Activated T-cell treated with anti-CD3 and anti-CD28 coated beads, Interleukin-2, amount 50 U/mL, for 24 hours (primary cell): ENCODE data around the gene RAD54L2.
"Not testable (repeated sequence)": the region's sequence is repeated elsewhere in the genome, so short reads cannot be mapped to it uniquely, and the experiment has no call there.

Source experiments
- DNase-seq: peaks from one replicate; pipeline ENCODE4 v3.0.0-alpha.2; 2020
- H3K27ac Mint-ChIP-seq: 2 replicates; pipeline ENCODE4 v1.8.0; 2020; ENCODE audit warnings: mild to moderate bottlenecking, mixed read lengths
- H3K27me3 Mint-ChIP-seq: 2 replicates; pipeline ENCODE4 v1.8.0; 2020; ENCODE audit warnings: mixed read lengths
- H3K36me3 Mint-ChIP-seq: 2 replicates; pipeline ENCODE4 v1.8.0; 2020; ENCODE audit warnings: low read depth, mixed read lengths
- H3K4me1 Mint-ChIP-seq: 2 replicates; pipeline ENCODE4 v1.8.0; 2020; ENCODE audit warnings: low read depth, mixed read lengths
- H3K4me3 Mint-ChIP-seq: 2 replicates; pipeline ENCODE4 v1.8.0; 2020; ENCODE audit warnings: mild to moderate bottlenecking, moderate library complexity, mixed read lengths
- H3K9me3 Mint-ChIP-seq: 2 replicates; pipeline ENCODE4 v1.8.0; 2020; ENCODE audit warnings: mixed read lengths

Gene RAD54L2

GRCh38 chr3:51530485-51530884, 8.0 kb upstream of the RAD54L2 start:
- Mint-ChIP-seq H3K27ac (no peak overlapping the region), H3K4me1 (no peaks in the 10 kb centered on the region), H3K36me3 (no peaks in the 10 kb centered on the region), H3K27me3 (no peaks in the 10 kb centered on the region), H3K9me3 (no peaks in the 10 kb centered on the region), H3K4me3 (no peak overlapping the region)
- DNase-seq = no peak

- peaks cover 17% of the 10 kb centered on the region for H3K36me3 Mint-ChIP-seq
- peaks cover 32% of the 10 kb centered on the region for H3K4me1 Mint-ChIP-seq
- H3K27ac Mint-ChIP-seq = no peak overlapping the region
- H3K4me3 Mint-ChIP-seq = no peak overlapping the region
- H3K9me3 Mint-ChIP-seq = no peaks in the 10 kb centered on the region
- DNase-seq = no peak
- no peaks in the 10 kb centered on the region for H3K27me3 Mint-ChIP-seq
Measured at GRCh38 chr3:51535146-51536019, 3.1 kb upstream of the RAD54L2 start.

GRCh38 chr3:51537631-51538030, 888 bp upstream of the RAD54L2 start:
- DNase-seq, H3K9me3 Mint-ChIP-seq, H3K27me3 Mint-ChIP-seq: not testable (repeated sequence)
- H3K27ac Mint-ChIP-seq = peak overlapping the region; percentile 95
- H3K4me3 Mint-ChIP-seq = peak overlapping the region; percentile 90
- H3K4me1 Mint-ChIP-seq = peaks cover 46% of the 10 kb centered on the region
- H3K36me3 Mint-ChIP-seq = peaks cover 38% of the 10 kb centered on the region

- H3K36me3 Mint-ChIP-seq = peaks cover 42% of the 10 kb centered on the region
- peaks cover 46% of the 10 kb centered on the region for H3K4me1 Mint-ChIP-seq
- peak overlapping the region; percentile 95 for H3K27ac Mint-ChIP-seq
- peak overlapping the region; percentile 90 for H3K4me3 Mint-ChIP-seq
- DNase-seq = no peak
- H3K27me3 Mint-ChIP-seq = no peaks in the 10 kb centered on the region
- no peaks in the 10 kb centered on the region for H3K9me3 Mint-ChIP-seq
Measured at GRCh38 chr3:51538115-51538458, 432 bp upstream of the RAD54L2 start.

- DNase-seq = peak; percentile 65
- no peaks in the 10 kb centered on the region for H3K9me3 Mint-ChIP-seq
- peaks cover 53% of the 10 kb centered on the region for H3K36me3 Mint-ChIP-seq
- peaks cover 49% of the 10 kb centered on the region for H3K4me1 Mint-ChIP-seq
- H3K27me3 Mint-ChIP-seq = no peaks in the 10 kb centered on the region
- peak overlapping the region; percentile 92 for H3K27ac Mint-ChIP-seq
- peak overlapping the region; percentile 94 for H3K4me3 Mint-ChIP-seq
Measured at GRCh38 chr3:51539291-51539941, 897 bp downstream of the RAD54L2 start.

GRCh38 chr3:51542596-51542995, 4.1 kb downstream of the RAD54L2 start:
- Mint-ChIP-seq H3K4me1 (peaks cover 38% of the 10 kb centered on the region), H3K36me3 (peaks cover 75% of the 10 kb centered on the region), H3K27ac (peak overlapping the region; percentile 57)
- DNase-seq, H3K27me3 Mint-ChIP-seq, H3K9me3 Mint-ChIP-seq, H3K4me3 Mint-ChIP-seq: not testable (repeated sequence)

GRCh38 chr3:51544011-51544775, 5.7 kb downstream of the RAD54L2 start:
- no peak for DNase-seq
- Mint-ChIP-seq H3K36me3 (peaks cover 81% of the 10 kb centered on the region), H3K4me1 (peaks cover 29% of the 10 kb centered on the region), H3K9me3 (no peaks in the 10 kb centered on the region), H3K27me3 (no peaks in the 10 kb centered on the region), H3K4me3 (no peak overlapping the region), H3K27ac (peak overlapping the region; percentile 47)

GRCh38 chr3:51547274-51547673, 8.8 kb downstream of the RAD54L2 start:
- Mint-ChIP-seq H3K27me3 (no peaks in the 10 kb centered on the region), H3K36me3 (peaks cover 76% of the 10 kb centered on the region), H3K9me3 (no peaks in the 10 kb centered on the region), H3K4me3 (no peak overlapping the region), H3K4me1 (peaks cover 5% of the 10 kb centered on the region), H3K27ac (no peak overlapping the region)
- no peak for DNase-seq

GRCh38 chr3:51549311-51549710, 10.8 kb downstream of the RAD54L2 start:
- H3K9me3 Mint-ChIP-seq = no peaks in the 10 kb centered on the region
- peaks cover 2% of the 10 kb centered on the region for H3K4me1 Mint-ChIP-seq
- H3K27ac Mint-ChIP-seq = no peak overlapping the region

GRCh38 chr3:51550080-51550819, 11.7 kb downstream of the RAD54L2 start:
- no peak overlapping the region for H3K4me3 Mint-ChIP-seq
- H3K27me3 Mint-ChIP-seq = no peaks in the 10 kb centered on the region
- H3K27ac Mint-ChIP-seq = no peak overlapping the region
- H3K4me1 Mint-ChIP-seq = peaks cover 2% of the 10 kb centered on the region
- no peak for DNase-seq
- peaks cover 68% of the 10 kb centered on the region for H3K36me3 Mint-ChIP-seq
- H3K9me3 Mint-ChIP-seq = no peaks in the 10 kb centered on the region

More at GRCh38 chr3:51549311-51549710, 10.8 kb downstream of the RAD54L2 start:
- Mint-ChIP-seq H3K4me3 (no peak overlapping the region), H3K27me3 (no peaks in the 10 kb centered on the region), H3K36me3 (peaks cover 74% of the 10 kb centered on the region)
- DNase-seq = no peak

- Mint-ChIP-seq H3K36me3 (peaks cover 61% of the 10 kb centered on the region), H3K9me3 (no peaks in the 10 kb centered on the region), H3K27ac (no peak overlapping the region)
Measured at GRCh38 chr3:51557993-51558392, 19.5 kb downstream of the RAD54L2 start.

GRCh38 chr3:51559411-51559888, 20.9 kb downstream of the RAD54L2 start:
- H3K4me1 Mint-ChIP-seq = peaks cover 17% of the 10 kb centered on the region
- H3K36me3 Mint-ChIP-seq = peaks cover 56% of the 10 kb centered on the region
- no peak for DNase-seq
- no peaks in the 10 kb centered on the region for H3K27me3 Mint-ChIP-seq
- H3K27ac Mint-ChIP-seq = no peak overlapping the region
- no peaks in the 10 kb centered on the region for H3K9me3 Mint-ChIP-seq
- no peak overlapping the region for H3K4me3 Mint-ChIP-seq

More at GRCh38 chr3:51557993-51558392, 19.5 kb downstream of the RAD54L2 start:
- H3K4me1 Mint-ChIP-seq = peaks cover 7% of the 10 kb centered on the region
- DNase-seq = no peak
- no peak overlapping the region for H3K4me3 Mint-ChIP-seq
- no peaks in the 10 kb centered on the region for H3K27me3 Mint-ChIP-seq

GRCh38 chr3:51559961-51560360, 21.4 kb downstream of the RAD54L2 start:
- Mint-ChIP-seq H3K27me3 (no peaks in the 10 kb centered on the region), H3K9me3 (no peaks in the 10 kb centered on the region), H3K27ac (no peak overlapping the region), H3K4me1 (peaks cover 17% of the 10 kb centered on the region), H3K36me3 (peaks cover 53% of the 10 kb centered on the region), H3K4me3 (no peak overlapping the region)
- no peak for DNase-seq

- DNase-seq, H3K9me3 Mint-ChIP-seq, H3K27ac Mint-ChIP-seq, H3K27me3 Mint-ChIP-seq, H3K4me3 Mint-ChIP-seq: not testable (repeated sequence)
- H3K36me3 Mint-ChIP-seq = peaks cover 50% of the 10 kb centered on the region
- peaks cover 23% of the 10 kb centered on the region for H3K4me1 Mint-ChIP-seq
Measured at GRCh38 chr3:51562403-51562802, 23.9 kb downstream of the RAD54L2 start.
